ENCODE measurements around the gene SORCS2. TPM values are rescaled to one million over a fixed set of nuclear protein-coding genes. Genes with fewer than 3 reads are reported as not detected.

SORCS2 gene
- total RNA-seq, 2 experiments from 2014 or later, result 0.03 TPM; not detected in 1

DNA sequence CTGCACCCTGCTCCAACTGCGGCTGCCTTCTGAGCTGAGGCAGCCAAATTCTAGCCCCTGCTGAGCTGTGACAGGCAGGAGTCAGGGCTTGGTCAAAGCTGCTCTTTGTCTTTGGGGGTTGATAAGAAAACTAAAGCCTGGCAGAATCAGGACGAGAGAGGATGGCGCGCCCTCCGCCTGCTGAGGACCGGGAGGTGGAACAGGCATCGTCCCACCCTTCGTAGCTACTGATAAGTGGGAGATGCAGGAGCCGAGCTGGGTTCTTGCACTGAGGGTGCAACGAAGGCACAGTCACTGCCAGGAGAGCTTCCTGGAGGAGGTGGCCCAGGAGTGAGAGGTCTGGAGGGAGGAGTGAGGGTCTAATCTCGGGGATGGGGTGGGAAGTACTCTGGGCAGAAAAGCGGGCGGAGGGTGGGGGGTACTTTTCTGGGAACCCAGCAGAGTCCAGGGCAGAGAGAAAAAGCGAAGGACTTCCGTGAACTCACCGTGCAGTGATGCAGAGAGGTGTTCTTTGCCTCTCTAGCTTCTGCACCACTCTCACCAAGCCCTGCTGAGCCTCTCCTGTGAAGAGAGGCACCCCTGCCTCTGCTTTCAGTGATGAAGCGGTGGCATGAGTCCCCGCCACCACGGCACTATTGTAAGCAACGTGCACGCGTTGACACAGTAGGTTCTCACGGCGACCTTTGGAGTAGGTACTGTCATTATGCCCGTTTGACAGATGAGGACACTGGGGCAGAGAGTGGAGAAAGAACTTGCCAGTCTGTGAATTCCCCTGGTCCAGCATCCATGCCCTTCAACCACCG is 107.8 kb downstream of the SORCS2 start:
- H3K4me3 ChIP-seq (ENCODE audit: low read depth, low read length, poor library complexity, severe bottlenecking), result no peak overlapping the region
- no peak for DNase-seq (ENCODE audit: low spot score)
- H3K27ac ChIP-seq (ENCODE audit: low read depth, low read length, poor library complexity, severe bottlenecking), result no peak overlapping the region
- no peaks in the 10 kb centered on the region for H3K4me1 ChIP-seq (ENCODE audit: insufficient read depth, low read length, poor library complexity, severe bottlenecking)
- intact Hi-C loops (cut with micrococcal nuclease; ENCODE audit: unreplicated experiment), result no loop called here
- no peaks in the 10 kb centered on the region for H3K36me3 ChIP-seq (ENCODE audit: insufficient read depth, low read length)
- H3K79me2 ChIP-seq (ENCODE audit: insufficient read depth, low read depth, low read length), result no peaks in the 10 kb centered on the region
- TF ChIP-seq, protein P1, sequence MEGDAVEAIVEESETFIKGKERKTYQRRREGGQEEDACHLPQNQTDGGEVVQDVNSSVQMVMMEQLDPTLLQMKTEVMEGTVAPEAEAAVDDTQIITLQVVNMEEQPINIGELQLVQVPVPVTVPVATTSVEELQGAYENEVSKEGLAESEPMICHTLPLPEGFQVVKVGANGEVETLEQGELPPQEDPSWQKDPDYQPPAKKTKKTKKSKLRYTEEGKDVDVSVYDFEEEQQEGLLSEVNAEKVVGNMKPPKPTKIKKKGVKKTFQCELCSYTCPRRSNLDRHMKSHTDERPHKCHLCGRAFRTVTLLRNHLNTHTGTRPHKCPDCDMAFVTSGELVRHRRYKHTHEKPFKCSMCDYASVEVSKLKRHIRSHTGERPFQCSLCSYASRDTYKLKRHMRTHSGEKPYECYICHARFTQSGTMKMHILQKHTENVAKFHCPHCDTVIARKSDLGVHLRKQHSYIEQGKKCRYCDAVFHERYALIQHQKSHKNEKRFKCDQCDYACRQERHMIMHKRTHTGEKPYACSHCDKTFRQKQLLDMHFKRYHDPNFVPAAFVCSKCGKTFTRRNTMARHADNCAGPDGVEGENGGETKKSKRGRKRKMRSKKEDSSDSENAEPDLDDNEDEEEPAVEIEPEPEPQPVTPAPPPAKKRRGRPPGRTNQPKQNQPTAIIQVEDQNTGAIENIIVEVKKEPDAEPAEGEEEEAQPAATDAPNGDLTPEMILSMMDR (conservative IDR thresholded peaks at IDR 0.05; ENCODE audit: low read length), result no peak
- TF ChIP-seq EZH2phosphoT487 (IDR thresholded peaks at IDR 0.05; ENCODE audit: borderline replicate concordance, low read depth, low read length), result no peak
- ChIA-PET POLR2A (no interaction called here), CTCF (ENCODE audit: unreplicated experiment) (interaction anchor here (0.6 kb wide), 1 partner anchor 658 kb away, joined by 3 read pairs; no protein-coding TSS in a partner anchor)
- H3K9me2 ChIP-seq (ENCODE audit: insufficient read depth, low read length), result no peaks in the 10 kb centered on the region
- no peaks in the 10 kb centered on the region for H4K20me1 ChIP-seq (ENCODE audit: insufficient read depth, low read length)
- no peak overlapping the region for H3K4me2 ChIP-seq (ENCODE audit: low read length)
- no peak overlapping the region for H2AFZ ChIP-seq (ENCODE audit: low read length)
- no TSS peak for BruUV-seq (replicated peaks)
- H3K9me3 ChIP-seq (ENCODE audit: low read length), result no peaks in the 10 kb centered on the region

DNA sequence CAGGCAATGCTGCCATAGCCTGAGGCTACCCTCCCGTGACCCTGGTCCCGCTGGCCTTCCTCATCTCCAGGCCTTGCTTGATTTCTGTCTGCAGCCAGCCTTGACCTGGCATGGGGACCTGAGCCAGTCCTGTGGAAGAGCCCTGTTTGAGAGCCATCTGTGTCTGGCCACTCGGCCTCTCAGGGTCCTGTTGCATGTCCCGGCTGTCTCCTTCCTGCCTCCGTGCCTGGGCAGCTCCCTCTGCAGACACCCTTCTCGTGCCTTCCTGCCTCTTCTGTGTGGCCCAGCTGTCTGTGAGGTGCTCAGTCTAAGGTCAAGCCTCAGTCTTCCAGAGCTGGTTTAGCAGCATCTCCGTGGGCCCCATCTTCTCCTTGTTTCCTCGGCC is 108.4 kb downstream of the SORCS2 start:
- ChIA-PET POLR2A (no interaction called here), CTCF (ENCODE audit: unreplicated experiment) (no interaction called here)
- Histone ChIP-seq H3K9me3 (ENCODE audit: low read length) (no peaks in the 10 kb centered on the region), H3K27ac (ENCODE audit: low read depth, low read length, poor library complexity, severe bottlenecking) (no peak overlapping the region), H2AFZ (ENCODE audit: low read length) (no peak overlapping the region), H3K4me2 (ENCODE audit: low read length) (no peak overlapping the region), H3K79me2 (ENCODE audit: insufficient read depth, low read depth, low read length) (no peaks in the 10 kb centered on the region), H3K36me3 (ENCODE audit: insufficient read depth, low read length) (no peaks in the 10 kb centered on the region), H4K20me1 (ENCODE audit: insufficient read depth, low read length) (no peaks in the 10 kb centered on the region), H3K4me3 (ENCODE audit: low read depth, low read length, poor library complexity, severe bottlenecking) (no peak overlapping the region), H3K4me1 (ENCODE audit: insufficient read depth, low read length, poor library complexity, severe bottlenecking) (no peaks in the 10 kb centered on the region), H3K9me2 (ENCODE audit: insufficient read depth, low read length) (no peaks in the 10 kb centered on the region)
- intact Hi-C loops (cut with micrococcal nuclease; ENCODE audit: unreplicated experiment), result no loop called here
- no peak for DNase-seq (ENCODE audit: low spot score)
- no TSS peak for BruUV-seq (replicated peaks)
- no peak for TF ChIP-seq EZH2phosphoT487 (IDR thresholded peaks at IDR 0.05; ENCODE audit: borderline replicate concordance, low read depth, low read length)

DNA sequence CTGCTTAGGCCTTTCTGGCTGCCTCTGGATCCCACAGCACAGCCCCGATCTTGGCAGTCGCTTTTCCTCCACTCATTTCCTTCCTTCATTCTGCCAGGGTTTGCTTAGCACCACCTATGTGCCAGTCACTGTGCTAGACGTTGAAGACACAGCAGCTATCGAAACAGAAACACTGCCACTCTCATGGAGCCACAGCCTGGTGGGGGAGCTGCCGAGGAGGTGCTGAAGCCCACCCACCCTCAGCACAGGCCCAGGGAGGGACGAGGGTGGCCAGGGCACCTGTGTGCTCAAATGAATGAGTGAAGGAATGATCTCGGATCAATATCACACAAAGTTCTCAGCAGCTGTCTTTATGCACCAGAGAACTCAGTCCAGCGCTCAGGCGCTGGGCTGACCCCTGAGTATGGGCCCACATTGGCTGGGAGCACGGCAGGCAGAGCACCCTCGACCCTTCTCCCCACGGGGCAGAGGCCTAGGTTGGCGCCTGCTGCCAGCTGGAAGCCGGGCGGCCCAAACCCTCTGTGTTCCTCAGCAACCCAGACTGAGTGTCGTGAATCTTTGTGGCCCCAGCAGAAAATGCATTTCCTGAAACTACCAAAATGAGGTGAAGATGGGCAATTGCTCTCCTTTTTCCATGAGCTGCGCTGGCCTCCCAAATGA is 108.9 kb downstream of the SORCS2 start:
- DNase-seq (ENCODE audit: low spot score), result no peak
- BruUV-seq (replicated peaks), result no TSS peak
- Histone ChIP-seq H3K79me2 (ENCODE audit: insufficient read depth, low read depth, low read length) (no peaks in the 10 kb centered on the region), H2AFZ (ENCODE audit: low read length) (no peak overlapping the region), H4K20me1 (ENCODE audit: insufficient read depth, low read length) (no peaks in the 10 kb centered on the region), H3K36me3 (ENCODE audit: insufficient read depth, low read length) (no peaks in the 10 kb centered on the region), H3K4me1 (ENCODE audit: insufficient read depth, low read length, poor library complexity, severe bottlenecking) (no peaks in the 10 kb centered on the region), H3K4me3 (ENCODE audit: low read depth, low read length, poor library complexity, severe bottlenecking) (no peak overlapping the region), H3K9me2 (ENCODE audit: insufficient read depth, low read length) (no peaks in the 10 kb centered on the region), H3K4me2 (ENCODE audit: low read length) (no peak overlapping the region), H3K27ac (ENCODE audit: low read depth, low read length, poor library complexity, severe bottlenecking) (no peak overlapping the region), H3K9me3 (ENCODE audit: low read length) (no peaks in the 10 kb centered on the region)
- intact Hi-C loops (cut with micrococcal nuclease; ENCODE audit: unreplicated experiment), result no loop called here
- ChIA-PET CTCF (ENCODE audit: unreplicated experiment) (no interaction called here), POLR2A (no interaction called here)
- TF ChIP-seq EZH2phosphoT487 (IDR thresholded peaks at IDR 0.05; ENCODE audit: borderline replicate concordance, low read depth, low read length), result no peak
- TF ChIP-seq, protein P1 (conservative IDR thresholded peaks at IDR 0.05; ENCODE audit: low read length), result no peak

All from OCI-LY7 (cell line).